HG02763 (cell line): ENCODE measurements around the gene GARRE1.
"Not testable (repeated sequence)": the region's sequence is repeated elsewhere in the genome, so short reads cannot be mapped to it uniquely, and the experiment has no call there.

Source experiments
- ATAC-seq: cut with Tn5 transposase; IDR thresholded peaks from one replicate; pipeline ENCODE4 v1.9.1; 2021; ENCODE audit warnings: mild to moderate bottlenecking, moderate library complexity; ENCODE audit not compliant: unreplicated experiment

GARRE1 gene

DNA sequence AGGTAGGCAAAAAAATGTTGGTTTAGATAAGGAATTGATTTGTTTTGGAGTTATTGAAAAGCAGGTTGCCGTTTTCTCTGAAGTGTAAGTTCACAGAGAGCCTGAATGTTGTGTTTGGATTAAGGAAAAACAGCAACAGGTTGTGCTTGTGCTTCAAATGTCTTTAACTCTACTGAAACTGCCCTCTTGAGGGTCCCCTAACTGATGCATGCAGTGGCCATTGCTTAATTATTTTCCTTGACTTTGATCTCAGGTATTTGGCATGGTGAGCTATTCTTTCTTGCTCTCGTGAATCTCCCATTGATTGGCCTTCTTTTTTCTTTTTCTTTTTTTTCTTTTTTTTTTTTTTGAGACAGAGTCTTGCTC lies 3.2 kb downstream of the GARRE1 start:
- ATAC-seq, result no peak

DNA sequence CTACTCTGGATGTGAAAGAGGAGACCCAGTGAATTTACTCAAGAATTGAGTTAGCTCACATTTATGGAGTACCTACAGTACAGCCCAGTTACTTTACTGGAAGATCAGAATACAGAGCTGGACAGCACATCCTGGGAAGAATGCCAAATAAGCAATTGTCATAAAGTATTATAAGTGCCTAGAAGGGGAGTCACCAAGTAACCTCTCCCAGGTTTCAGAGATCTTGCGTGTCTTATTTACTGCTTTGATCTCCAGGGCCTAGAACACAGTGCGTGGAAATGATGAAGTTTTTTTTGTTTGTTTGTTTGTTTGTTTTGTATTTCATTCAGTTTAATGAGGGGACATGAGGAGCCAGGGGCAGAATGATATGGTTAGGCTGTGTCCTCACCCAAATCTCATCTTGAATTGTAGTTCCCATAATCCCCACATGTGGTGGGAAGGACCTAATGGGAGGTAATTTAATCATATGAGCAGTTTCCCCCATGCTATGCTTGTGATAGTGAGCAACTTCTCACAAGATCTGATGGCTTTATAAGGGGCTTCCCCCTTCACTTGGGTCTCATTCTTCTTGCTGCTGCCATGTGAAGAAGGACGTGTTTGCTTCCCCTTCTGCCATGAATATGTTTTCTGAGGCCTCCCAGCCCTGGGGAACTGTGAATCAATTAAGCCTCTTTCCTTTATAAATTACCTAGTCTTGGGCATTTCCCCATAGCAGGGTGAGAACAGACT lies 5.2 kb downstream of the GARRE1 start:
- ATAC-seq, result no peak

DNA sequence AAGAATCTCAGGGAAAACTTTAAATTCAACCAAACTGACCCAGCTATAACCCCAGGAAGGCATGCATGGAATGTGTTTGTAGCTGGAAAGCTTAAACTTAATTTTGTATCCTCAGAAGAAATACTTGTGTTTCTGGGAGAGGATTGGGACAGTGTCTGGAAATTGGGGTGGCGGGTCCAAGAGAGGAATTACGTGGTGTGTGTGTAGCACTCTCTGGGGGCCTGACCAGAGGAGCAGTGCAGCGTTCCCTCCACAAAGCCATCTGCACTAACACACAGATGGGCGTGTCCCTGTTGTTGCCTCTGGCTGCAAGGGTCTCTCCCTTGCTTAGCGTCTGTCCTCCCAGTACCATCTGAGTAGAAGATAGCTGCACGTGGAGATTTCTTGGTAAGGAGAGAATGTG lies 6.4 kb downstream of the GARRE1 start:
- ATAC-seq, result no peak

DNA sequence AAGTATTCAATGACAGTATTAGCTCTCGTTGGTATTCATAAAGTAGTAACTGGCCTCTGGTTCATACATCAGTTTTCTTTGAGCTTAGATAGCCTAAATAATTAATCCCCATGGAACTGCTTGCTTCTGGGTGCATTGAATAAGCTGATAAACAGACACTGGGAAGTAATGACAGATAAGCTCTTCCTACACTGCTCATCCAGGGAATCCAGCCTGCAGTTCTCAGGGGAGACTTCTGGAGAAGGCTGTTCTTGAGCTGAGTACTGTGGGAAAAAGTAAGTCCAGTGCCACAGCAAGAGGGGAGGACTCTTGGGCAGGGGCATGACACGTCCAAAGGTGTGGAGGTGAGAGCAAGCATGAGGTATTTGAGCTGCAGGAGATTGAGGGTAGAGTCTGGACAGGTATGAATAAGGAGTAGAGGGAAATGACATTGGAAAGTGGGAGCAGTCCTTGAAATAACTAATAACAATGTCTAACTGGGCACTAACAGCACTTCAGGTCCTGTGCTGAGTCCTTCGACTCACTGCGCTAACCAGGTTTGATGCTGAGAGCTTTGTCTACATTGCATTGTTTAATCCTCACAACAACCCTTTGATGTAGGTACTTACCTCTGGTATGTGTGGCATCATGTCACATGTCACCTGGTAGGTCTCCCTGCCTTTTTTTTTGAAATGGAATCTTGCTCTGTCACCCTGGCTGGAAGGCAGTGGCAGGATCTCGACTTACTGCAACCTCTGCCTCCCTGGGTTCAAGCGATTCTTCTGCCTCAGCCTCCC lies 7.2 kb downstream of the GARRE1 start:
- no peak for ATAC-seq

DNA sequence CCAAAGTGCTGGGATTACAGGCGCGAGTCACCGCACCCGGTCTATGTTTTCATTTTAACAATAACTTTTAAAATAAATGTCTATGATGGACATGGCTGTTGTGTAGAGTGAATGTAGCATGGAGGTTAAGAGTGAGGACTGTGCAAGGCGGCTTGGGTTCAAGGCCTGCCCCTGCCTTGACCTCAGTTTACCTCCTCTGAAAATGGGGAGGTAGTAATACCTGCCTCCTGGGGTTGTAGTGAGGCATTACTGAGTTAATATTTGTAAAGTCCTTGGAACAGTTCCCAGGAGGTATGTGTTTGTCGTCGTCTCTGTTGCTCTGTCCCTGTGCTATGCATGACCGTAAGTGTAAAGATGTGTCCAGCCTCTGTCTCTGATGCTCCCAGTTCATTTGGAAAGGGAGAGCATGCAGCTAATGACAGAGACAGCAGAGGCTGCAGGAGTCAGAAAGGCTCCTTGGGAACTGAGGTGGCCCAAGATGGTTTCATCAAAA lies 9.4 kb downstream of the GARRE1 start:
- ATAC-seq, result no peak

DNA sequence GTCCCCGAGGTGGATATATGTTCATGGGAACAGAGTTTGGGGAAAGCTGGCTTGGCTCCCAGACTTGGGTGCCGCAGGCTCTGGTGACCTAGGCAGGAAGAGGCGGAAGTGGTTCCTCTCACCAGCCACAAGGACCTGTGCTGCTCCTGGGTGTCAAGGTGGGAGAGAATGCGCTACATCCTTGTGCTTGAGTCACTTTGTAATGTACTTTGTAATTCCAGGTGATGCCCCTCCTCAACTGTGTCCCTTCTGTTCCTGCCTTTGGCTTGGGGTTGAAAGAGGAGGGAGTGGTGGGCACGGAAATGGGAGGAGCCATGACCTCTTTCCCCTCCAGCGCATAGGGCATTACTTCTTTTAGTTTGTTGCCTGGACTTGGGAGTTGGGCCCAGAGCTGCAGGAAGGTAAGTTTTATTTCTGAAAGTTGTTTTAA lies 10.9 kb downstream of the GARRE1 start:
- ATAC-seq, result no peak

DNA sequence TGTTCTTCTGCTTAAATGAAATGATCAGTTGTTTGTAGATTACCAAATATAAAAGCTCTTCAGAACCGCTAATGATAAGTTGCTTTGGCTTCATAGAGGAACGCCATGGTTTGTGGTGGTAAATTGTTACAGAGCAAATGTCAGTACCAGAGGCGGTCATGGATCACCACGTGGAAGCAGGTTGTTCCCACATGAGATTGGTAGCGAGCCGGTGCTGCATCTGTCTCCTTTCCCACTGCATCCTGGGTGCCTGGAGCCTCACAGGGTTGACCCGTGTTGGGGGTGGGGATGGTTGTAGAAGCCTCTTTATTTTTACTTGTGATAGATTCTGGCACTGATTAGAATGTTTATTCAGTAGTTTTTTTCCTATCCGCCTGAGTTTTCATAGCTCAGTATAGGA lies 14.7 kb downstream of the GARRE1 start:
- no peak for ATAC-seq

DNA sequence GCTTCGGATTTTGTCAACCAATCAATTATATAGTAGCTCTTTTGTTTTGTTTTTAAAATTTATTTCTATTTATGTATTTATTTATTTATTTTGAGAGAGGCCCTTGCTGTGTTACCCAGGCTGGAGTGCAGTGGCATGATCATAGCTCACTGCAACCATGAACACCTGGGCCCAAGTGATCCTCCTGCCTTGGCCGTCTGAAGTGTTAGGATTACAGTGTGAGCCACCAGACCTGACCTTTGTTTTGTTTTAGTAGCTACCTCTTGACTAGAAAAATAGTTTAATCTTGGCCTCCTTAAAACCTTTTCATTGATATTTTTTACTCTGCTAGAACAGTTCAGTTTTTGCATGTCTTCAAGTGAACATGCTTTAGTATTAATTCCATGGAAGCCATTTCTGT lies 15.1 kb downstream of the GARRE1 start:
- ATAC-seq, result no peak

DNA sequence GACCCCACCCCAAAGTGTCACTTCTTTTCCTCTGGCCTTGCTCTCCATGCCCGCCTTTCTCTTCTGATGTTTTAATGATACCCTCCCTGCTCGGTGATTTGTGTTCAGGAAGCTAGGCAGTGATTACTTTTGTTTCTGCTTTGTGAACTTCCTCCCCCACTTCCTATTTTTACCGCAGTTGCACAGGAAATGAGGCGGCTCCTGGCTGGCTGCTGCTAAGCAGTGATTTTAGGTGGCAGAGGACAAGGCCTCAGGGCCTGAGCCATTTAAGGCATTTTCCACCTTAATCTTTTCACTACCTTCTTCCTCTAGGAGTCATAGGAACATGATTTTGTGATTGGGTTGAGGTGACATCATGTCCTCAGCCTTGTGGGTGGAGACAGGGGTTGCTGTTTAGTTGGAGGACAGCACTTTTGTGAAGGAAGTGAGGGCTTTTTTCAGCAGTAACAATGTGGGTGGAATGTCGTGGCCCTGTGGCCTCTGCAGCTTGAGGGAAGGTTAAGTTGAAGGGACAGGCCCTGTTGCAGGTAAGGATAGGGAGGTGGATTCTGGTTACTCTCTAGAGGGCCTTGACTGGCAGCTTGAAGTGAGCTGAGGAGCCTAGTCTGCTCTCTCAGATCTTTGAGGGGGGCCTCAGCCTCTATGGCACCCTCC lies 15.7 kb downstream of the GARRE1 start:
- ATAC-seq, result no peak

DNA sequence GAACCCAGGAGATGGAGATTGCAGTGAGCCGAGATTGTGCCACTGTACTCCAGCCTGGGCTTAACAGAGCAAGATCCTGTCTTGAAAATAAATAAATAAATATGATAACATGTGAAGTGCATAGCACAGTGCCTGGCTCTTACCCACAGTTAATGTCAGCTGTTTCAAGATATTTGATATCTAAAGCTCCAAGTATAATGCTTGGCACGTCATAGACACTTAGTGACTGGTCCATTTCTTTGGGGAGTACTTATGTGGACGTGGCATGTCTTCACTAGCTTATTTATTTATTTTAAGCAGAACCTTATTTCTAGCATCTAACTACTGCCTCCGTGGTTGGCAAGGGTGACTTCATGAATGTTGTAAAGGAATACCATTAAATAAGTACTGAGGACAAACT lies 18.8 kb downstream of the GARRE1 start:
- ATAC-seq, result no peak

DNA sequence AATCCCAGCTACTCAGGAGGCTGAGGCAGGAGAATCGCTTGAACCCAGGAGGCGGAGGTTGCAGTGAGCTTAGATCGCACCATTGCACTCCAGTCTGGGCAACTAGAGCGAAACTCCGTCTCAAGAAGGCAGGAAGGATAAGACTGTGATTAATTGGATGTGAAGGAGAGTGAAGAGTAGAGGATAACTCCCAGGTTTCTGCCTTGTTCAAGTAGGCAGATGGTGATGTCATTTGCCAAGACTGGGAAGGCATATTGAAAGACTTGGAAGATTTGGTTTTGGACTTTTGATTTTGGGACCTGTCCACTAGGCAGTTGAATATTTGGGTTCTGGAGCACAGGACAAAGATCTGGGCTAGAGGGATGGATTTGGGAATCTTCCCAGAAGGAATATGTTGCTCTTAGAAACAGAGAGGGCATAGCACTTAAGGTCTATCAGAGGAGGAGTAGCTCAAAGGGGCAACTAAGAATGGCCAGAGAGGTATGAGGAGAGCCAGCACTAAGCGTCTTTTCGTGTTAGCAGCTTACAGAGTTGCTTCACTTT lies 20.0 kb downstream of the GARRE1 start:
- no peak for ATAC-seq

DNA sequence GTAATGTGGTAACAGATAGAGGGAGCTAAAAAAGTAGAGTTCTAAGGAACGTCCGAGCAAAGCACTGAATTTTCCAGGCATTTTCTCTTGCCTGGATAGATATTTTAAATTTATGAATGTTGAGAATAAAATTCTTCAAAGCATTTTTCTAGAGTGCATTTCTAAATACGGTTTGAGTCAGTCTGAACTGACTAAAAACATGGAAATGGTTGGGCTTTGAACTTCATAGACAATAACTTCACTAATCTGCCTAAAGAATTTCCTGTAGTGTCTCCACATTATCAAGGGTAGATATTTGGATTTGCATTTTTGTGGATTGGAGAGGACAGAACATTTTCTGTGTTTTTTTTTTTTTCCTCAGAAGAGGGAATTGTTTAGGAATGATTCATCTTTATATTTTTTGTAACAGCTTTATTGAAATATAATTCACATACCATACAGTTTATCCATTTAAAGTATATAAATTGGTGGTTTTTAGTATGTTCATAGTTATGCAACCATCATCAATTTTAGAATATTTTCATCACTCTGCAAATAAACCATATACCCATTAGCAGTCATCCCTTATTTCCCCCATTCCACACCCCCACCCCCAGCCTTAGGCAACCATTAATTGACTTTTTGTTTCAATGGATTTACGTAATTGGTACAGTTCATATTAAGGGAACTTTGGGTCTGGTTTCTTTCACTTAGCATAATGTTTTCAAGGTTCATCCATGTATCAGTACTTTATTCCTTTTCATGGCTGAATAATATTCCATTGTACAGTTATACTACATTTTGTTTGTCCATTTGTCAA lies 20.7 kb downstream of the GARRE1 start:
- ATAC-seq, result no peak

DNA sequence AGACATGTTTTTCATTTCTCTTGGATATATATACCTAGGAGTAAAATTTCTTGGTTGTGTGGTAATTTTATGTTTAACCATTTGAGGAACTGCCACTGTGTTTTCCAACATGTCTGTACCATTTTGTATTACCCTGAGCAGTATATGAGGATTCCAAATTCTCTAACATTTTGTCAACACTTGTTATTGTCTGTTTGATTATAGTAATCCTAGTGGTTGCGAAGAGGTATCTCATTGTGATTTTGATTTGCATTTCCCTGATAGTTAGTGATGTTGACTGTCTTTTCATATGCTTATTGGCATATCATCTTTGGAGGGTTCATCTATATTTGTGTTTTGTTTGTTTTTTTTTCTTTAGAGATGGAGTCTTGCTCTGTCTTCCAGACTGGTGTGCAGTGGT lies 21.4 kb downstream of the GARRE1 start:
- no peak for ATAC-seq

DNA sequence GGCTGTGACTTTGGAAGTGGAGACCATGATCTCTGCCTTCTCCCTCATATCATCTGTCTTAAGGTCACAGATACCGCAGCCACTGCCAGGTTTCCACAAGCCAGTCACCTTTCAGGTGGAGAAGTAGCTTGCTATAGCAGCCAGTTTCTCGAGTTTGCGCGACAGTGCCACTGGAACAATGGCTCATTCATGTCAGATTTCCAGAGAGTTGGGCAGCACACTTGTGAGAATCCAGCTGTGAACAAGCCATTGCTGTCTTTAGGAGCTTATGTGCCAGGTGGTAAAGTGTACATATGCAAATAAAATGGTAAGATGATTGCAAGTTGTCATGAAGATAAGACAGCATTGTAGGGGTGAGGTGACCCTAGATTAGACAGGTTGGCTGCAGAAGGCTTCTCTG lies 22.3 kb downstream of the GARRE1 start:
- no peak for ATAC-seq

DNA sequence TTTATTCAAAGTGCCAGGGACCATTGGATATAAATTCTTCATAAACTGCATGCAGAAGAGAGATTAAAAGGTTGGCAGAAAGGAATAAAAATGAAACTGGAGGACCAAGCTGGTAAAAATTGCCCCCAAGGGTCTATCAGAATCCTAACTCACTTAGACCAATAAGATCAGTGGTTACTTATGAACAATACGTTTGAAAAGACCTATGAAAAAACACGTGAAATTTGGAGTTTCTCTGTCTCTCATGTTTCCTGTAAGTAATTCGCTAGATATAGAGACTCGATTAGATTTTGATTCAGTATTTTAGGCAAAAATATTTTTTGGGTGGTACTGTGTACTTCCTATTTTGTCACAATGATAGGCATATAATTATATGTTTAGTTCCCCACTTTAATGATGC lies 22.9 kb downstream of the GARRE1 start:
- ATAC-seq, result no peak

DNA sequence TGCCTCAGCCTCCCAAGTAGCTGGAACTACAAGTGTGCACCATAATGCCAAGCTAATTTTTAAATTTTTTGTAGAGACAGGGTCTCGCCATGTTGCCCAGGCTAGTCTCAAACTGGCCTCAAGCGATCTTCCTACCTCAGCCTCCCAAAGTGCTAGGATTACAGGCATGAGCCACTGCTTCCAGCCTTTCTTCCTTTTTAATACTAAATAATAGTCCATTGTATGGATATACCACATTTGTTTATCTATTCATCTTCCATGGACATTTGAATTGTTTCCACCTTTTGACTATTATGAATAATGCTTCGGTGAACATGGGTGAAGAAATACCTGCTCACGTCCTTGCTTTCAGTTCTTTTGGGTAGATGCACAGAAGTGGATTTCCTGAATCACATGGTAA lies 24.4 kb downstream of the GARRE1 start:
- no peak for ATAC-seq

DNA sequence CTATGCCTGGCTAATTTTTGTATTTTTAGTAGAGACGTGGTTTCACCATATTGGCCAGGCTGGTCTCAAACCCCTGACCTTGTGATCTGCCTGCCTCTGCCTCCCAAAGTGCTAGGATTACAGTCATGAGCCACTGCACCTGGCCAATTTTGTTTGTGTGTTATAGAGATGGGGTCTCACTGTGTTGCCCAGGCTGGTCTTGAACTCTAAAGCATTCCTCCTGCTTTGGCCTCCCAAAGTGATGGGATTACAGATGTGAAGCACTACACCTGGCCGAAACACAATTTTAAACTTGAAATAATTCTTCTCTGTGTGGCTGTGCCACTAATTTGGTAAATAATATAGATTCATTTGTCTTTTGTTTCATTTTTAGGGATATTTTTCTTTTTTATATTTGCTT lies 27.1 kb downstream of the GARRE1 start:
- not testable (repeated sequence) for ATAC-seq

DNA sequence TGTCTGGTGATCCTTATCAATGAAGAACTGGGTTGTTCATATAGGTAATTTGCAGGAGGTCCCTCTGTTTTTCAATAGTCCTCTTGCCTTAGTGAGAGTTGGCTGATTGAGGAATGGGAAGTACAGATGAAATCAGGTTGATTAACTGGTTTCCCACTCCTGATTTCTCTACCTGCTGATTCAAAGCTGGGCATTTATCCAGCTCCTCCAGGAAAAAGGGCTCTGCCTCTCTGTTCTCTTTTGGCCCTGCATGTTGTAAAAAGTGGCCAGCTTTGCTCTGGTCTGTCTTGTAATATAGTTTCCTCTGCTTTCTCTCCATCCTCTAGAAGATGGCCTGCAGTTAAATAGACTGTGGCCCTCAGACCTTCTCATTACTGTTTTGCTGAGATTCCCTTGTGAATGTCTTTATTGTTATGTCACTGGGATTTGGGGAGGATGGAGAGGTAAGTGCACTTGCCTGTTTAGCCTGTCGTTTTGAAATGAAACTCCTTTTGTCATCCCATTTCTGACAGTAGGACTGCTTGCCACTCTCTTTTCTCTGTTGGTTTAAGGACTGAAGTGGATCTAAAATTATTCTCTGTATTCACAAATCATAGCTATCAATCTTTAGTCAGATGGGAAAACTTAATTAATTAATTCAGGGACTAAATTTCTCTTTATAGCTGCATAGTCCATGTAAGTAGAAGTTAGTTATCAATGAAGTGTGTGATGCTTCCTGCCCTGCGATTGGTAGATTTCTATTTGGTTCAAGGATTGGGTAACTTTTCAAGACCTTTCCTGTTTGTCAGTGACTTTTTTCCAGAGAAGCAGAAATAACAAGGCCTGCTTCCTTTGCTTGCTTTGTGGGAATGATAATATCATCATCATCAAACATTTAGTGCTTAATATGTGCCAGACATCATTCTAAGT lies 28.5 kb downstream of the GARRE1 start:
- no peak for ATAC-seq

DNA sequence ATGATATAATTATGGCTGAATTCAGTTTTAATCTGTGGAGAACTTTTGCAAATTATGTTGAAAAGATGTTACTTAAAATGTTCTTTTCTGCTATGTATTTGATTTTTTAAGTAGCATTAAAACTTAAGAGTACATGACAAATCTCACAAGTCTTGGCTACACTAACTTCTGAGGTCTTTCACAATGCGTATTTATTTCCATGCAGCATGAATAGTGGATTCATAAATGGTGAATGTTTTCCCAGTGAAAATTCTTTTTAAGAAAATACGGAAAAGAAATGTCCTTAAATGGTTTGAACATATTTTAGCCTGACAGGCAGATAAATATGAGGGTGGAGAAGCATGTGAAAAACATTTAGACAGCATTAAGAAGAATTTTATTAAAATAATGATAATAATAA lies 30.2 kb downstream of the GARRE1 start:
- ATAC-seq, result no peak

DNA sequence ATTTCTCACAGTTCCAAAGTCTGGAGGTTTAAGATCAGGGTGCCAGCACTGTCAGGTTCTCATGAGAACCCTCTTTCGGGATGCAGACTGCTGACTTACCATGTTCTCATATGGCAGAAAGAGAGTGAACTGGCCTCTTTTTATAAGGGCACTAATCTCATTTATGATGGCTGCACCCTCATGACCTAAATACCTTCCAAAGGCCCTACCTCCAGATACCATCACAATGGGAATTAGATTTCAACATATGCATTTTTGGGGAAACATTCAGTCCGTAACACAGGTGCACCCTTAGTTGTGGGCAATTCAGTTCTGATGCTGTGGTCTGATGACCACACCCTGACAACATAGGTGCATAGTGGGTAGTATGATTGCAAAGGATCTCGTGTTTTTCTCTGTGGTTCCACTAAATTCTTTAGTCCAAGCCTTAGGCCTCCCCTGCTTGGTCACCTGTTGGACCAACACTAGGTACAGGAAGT lies 33.3 kb downstream of the GARRE1 start:
- ATAC-seq, result no peak
